GM12878 (cell line): ENCODE measurements around the gene NT5C1A. TPM values are rescaled to one million over a fixed set of nuclear protein-coding genes. Genes with fewer than 3 reads are reported as not detected.

Source experiments
- ATAC-seq: fragments of 200-7000 bp; cut with Tn5 transposase; 3 replicates; pipeline ENCODE4 v1.9.1; 2020; ENCODE audit warnings: mild to moderate bottlenecking, moderate library complexity
- BruUV-seq: library from RNA; stranded (reverse); fragments of 400-500 nt; replicated peaks from 2 replicates; lab custom pipeline; 2021; lab: Mats Ljungman, UMichigan
- CTCF ChIA-PET: fragments of 300-600 bp; sonication (Branson Sonifier 250); formaldehyde crosslinking; extraction: SDS; loops from one replicate; lab custom pipeline; 2021; ENCODE audit warnings: inconsistent platforms; lab: Yijun Ruan, JAX
- POLR2A ChIA-PET: fragments of 350-600 bp; formaldehyde crosslinking; extraction: SDS; loops from one replicate; lab custom pipeline; 2021; ENCODE audit warnings: inconsistent platforms; lab: Charles Lee
- RAD21 ChIA-PET: fragments of 300-600 bp; sonication (Branson Sonifier 250); formaldehyde crosslinking; loops from one replicate; lab custom pipeline; 2023; ENCODE audit warnings: antibody characterized with exemption; ENCODE audit not compliant: unreplicated experiment; lab: Charles Lee
- SMC1A ChIA-PET: fragments of 300-600 bp; sonication (Branson Sonifier 250); formaldehyde crosslinking; loops from one replicate; lab custom pipeline; 2023; ENCODE audit not compliant: unreplicated experiment, uncharacterized antibody; lab: Charles Lee
- DNase-seq: peaks from one replicate; pipeline ENCODE4 v3.0.0-alpha.2; 2011; ENCODE audit warnings: low read depth, low spot score
- FAIRE-seq: peaks from 3 replicates; lab custom pipeline; 2011; peaks lifted over from hg19 to GRCh38; lab: Jason Lieb, UNC
- H2AFZ ChIP-seq: 2 replicates; pipeline ENCODE4 v1.6.0; 2011; ENCODE audit warnings: low read depth, low read length, control low read depth; ENCODE audit not compliant: control insufficient read depth
- H3K27ac ChIP-seq: 2 replicates; pipeline ENCODE4 v1.5.1; 2011; ENCODE audit warnings: control low read depth; ENCODE audit not compliant: control insufficient read depth, insufficient read depth
- H3K27me3 ChIP-seq, 2 experiments: replicated peaks in 1 of 2; 2 replicates each; pipeline versions ENCODE4 v1.6.0 to v1.6.1; 2011; ENCODE audit warnings: low read length in 1 of 2; ENCODE audit not compliant: control insufficient read depth in 2 of 2, insufficient read depth in 2 of 2
- H3K36me3 ChIP-seq, 2 experiments: 2 replicates each; pipeline ENCODE4 v1.5.1; 2011; ENCODE audit warnings: low read length in 1 of 2; ENCODE audit not compliant: control insufficient read depth in 2 of 2, insufficient read depth in 2 of 2
- H3K4me1 ChIP-seq: 2 replicates; pipeline ENCODE4 v1.6.1; 2011; ENCODE audit warnings: mild to moderate bottlenecking, low read length, moderate library complexity, mixed read lengths; ENCODE audit not compliant: control insufficient read depth, insufficient read depth
- H3K4me2 ChIP-seq: 2 replicates; pipeline ENCODE4 v1.6.0; 2011; ENCODE audit warnings: control low read depth; ENCODE audit not compliant: control insufficient read depth, insufficient read depth
- H3K4me3 ChIP-seq: fragments of 200-600 bp; sonication (generic); 2 replicates; pipeline ENCODE4 v1.5.1; 2016
- H3K79me2 ChIP-seq: 2 replicates; pipeline ENCODE4 v1.6.0; 2011; ENCODE audit warnings: low read length; ENCODE audit not compliant: control insufficient read depth, insufficient read depth
- H3K9ac ChIP-seq: 2 replicates; pipeline ENCODE4 v1.8.0; 2011; ENCODE audit warnings: low read length, control low read depth, mixed read lengths; ENCODE audit not compliant: control insufficient read depth, insufficient read depth
- H3K9me3 ChIP-seq: replicated peaks from 3 replicates; pipeline ENCODE4 v1.5.1; 2011; ENCODE audit warnings: mild to moderate bottlenecking, low read length; ENCODE audit not compliant: control insufficient read depth, insufficient read depth
- H4K20me1 ChIP-seq: 2 replicates; pipeline ENCODE4 v1.6.0; 2011; ENCODE audit not compliant: control insufficient read depth, insufficient read depth
- ATF7 ChIP-seq: fragments of 450-650 bp; IDR thresholded peaks from 2 replicates; pipeline ENCODE4 v1.6.1; 2016; ENCODE audit warnings: low read depth, mild to moderate bottlenecking
- CREM ChIP-seq: IDR thresholded peaks from 2 replicates; pipeline ENCODE4 v1.6.1; 2014; ENCODE audit warnings: antibody characterized with exemption, low read depth
- EZH2 ChIP-seq: IDR thresholded peaks from 2 replicates; pipeline ENCODE4 v1.6.1; 2012; ENCODE audit warnings: low read depth, mild to moderate bottlenecking, control low read depth, inconsistent platforms, low read length, borderline replicate concordance; ENCODE audit not compliant: control insufficient read depth
- GATAD2B ChIP-seq: fragments of 450-650 bp; conservative IDR thresholded peaks from 2 replicates; pipeline ENCODE4 v1.6.1; 2017; ENCODE audit warnings: low read depth, mild to moderate bottlenecking, moderate library complexity
- IKZF1 ChIP-seq: fragments of 450-650 bp; conservative IDR thresholded peaks from 2 replicates; pipeline ENCODE4 v1.6.1; 2017; ENCODE audit warnings: antibody characterized with exemption, mild to moderate bottlenecking
- IKZF2 ChIP-seq, 2 experiments: fragments of 450-650 bp; IDR thresholded peaks; 2 replicates each; pipeline ENCODE4 v1.6.1; 2017; ENCODE audit warnings: mild to moderate bottlenecking in 2 of 2, moderate library complexity in 2 of 2
- MEF2B ChIP-seq: fragments of 450-650 bp; IDR thresholded peaks from 2 replicates; pipeline ENCODE4 v1.6.1; 2018; ENCODE audit warnings: mild to moderate bottlenecking, moderate library complexity; ENCODE audit not compliant: partially characterized antibody, poor library complexity, severe bottlenecking
- NFYB ChIP-seq: IDR thresholded peaks from 2 replicates; pipeline ENCODE4 v1.6.1; 2011; ENCODE audit warnings: low read depth, mild to moderate bottlenecking, low read length, improper control_type of control experiment, moderate library complexity; ENCODE audit not compliant: insufficient read depth
- RBBP5 ChIP-seq: fragments of 200-600 bp; sonication (generic); conservative IDR thresholded peaks from 2 replicates; pipeline ENCODE4 v1.6.1; 2016
- RCOR1 ChIP-seq: conservative IDR thresholded peaks from 2 replicates; pipeline ENCODE4 v1.6.1; 2012; ENCODE audit warnings: low read depth, low read length, improper control_type of control experiment
- SPI1 ChIP-seq: IDR thresholded peaks from 2 replicates; pipeline ENCODE4 v1.6.1; 2011; ENCODE audit warnings: low read depth, mild to moderate bottlenecking, low read length, moderate library complexity, borderline replicate concordance; ENCODE audit not compliant: insufficient read depth
- STAT1 ChIP-seq: fragments of 450-650 bp; conservative IDR thresholded peaks from 2 replicates; pipeline ENCODE4 v1.6.1; 2014; ENCODE audit warnings: antibody characterized with exemption, mild to moderate bottlenecking
- ZNF384 ChIP-seq: IDR thresholded peaks from 2 replicates; pipeline ENCODE4 v1.6.1; 2012; ENCODE audit warnings: low read depth, mild to moderate bottlenecking, low read length, improper control_type of control experiment, borderline replicate concordance
- ZNF622 ChIP-seq: fragments of 450-650 bp; IDR thresholded peaks from 2 replicates; pipeline ENCODE4 v1.6.1; 2017; ENCODE audit warnings: mild to moderate bottlenecking, inconsistent platforms
- WGBS: methylation state at CpG from one replicate; pipeline ENCODE4 v1.1.6; 2016; ENCODE audit warnings: low lambda C conversion rate; ENCODE audit not compliant: insufficient replicate concordance, insufficient coverage; ENCODE audit errors: missing lambda C conversion rate; 5-methylcytosine and 5-hydroxymethylcytosine counted together
- in situ Hi-C: fragments of 300-500 bp; cut with MboI; formaldehyde crosslinking; loops from 9 replicates; pipeline ENCODE4 v1.14.3; 2018; ENCODE audit warnings: mixed read lengths
- intact Hi-C: fragments of 100-400 bp; cut with micrococcal nuclease; formaldehyde crosslinking; loops from one replicate; pipeline ENCODE4 v1.14.2; 2022; ENCODE audit not compliant: unreplicated experiment
- polyA plus RNA-seq, 11 experiments: library from polyadenylated mRNA; depleted of rRNA in 4 of 11; unstranded in 6 of 11; stranded (reverse) in 5 of 11; fragments of >200 nt; fragmentation: Nextera tagmentation in 4 of 11; fragmentation: Illumina TruSeq in 1 of 11; extraction: Ambion mirVana in 4 of 11; extraction: Trizol in 1 of 11; gene quantifications; 1 replicate in 1 of 11; 2 replicates in 10 of 11; pipeline versions ENCODE4 v1.2.1 to v1.2.3, GENCODE V29; 2011 to 2016; ENCODE audit warnings: inconsistent platforms in 2 of 11, missing spikeins in 2 of 11, low read depth in 1 of 11
- total RNA-seq, 4 experiments: library from RNA; depleted of rRNA in 3 of 4; stranded (reverse); fragments of >200 nt in 3 of 4; fragmentation: Illumina TruSeq in 1 of 4; extraction: Trizol in 1 of 4; gene quantifications; 2 replicates each; pipeline versions ENCODE4 v1.2.1 to v1.2.3, GENCODE V29; 2013 to 2021

Gene NT5C1A
- total and polyA plus RNA-seq, 10 of the 15 experiments (the other 5 are each of a cell fraction or from before 2014, with no cell fraction given) = 0.05 to 0.77 (median 0.22) TPM; not detected in 1

GRCh38 chr1:39662861-39663260 is 9.0 kb downstream of the NT5C1A start:
- no peak overlapping the region for H3K9ac ChIP-seq
- H3K9me3 ChIP-seq = no peaks in the 10 kb centered on the region
- no TSS peak for BruUV-seq
- no peak overlapping the region for H3K4me3 ChIP-seq
- no peak overlapping the region for H2AFZ ChIP-seq
- FAIRE-seq (no peak), DNase-seq (no peak), ATAC-seq (no peak)
- peaks cover 27% of the 10 kb centered on the region for H3K4me1 ChIP-seq
- POLR2A ChIA-PET = no interaction called here
- no peaks in the 10 kb centered on the region for H3K79me2 ChIP-seq
- SMC1A ChIA-PET = interaction anchor here (0.6 kb wide), 2 partner anchors 57 to 66 kb away, joined by 3 read pairs; no protein-coding TSS in a partner anchor
- RAD21 ChIA-PET = no interaction called here
- WGBS = 88% methylated on average over 1 of the region's 1 CpG
- CTCF ChIA-PET = interaction anchor here (1.0 kb wide), 1 partner anchor 15 kb away, joined by 3 read pairs; no protein-coding TSS in a partner anchor
- intact Hi-C loops (no loop called here), in situ Hi-C loops (no loop called here)
- TF ChIP-seq MEF2B = no peak
- TF ChIP-seq RCOR1 = no peak
- TF ChIP-seq SPI1 = no peak
- TF ChIP-seq STAT1 = no peak
- TF ChIP-seq EZH2 = no peak
- TF ChIP-seq ZNF622 = no peak
- TF ChIP-seq ZNF384 = no peak
- no peak for TF ChIP-seq IKZF2 (IDR thresholded peaks at IDR 0.05)
- no peak for TF ChIP-seq CREM
- no peak for TF ChIP-seq GATAD2B
- no peak for TF ChIP-seq ATF7
- no peak for TF ChIP-seq IKZF1
- TF ChIP-seq NFYB = no peak
- no peak for TF ChIP-seq RBBP5
- no peak overlapping the region for H3K4me2 ChIP-seq
- H4K20me1 ChIP-seq = no peaks in the 10 kb centered on the region
- H3K27ac ChIP-seq = no peak overlapping the region
- no peaks in the 10 kb centered on the region for H3K27me3 ChIP-seq
- no peaks in the 10 kb centered on the region for H3K36me3 ChIP-seq
